ENCODE results near the gene ZCCHC7.

- TF ChIP-seq CTCF (IDR thresholded peaks at IDR 0.05 in 4 of 5, conservative IDR thresholded peaks at IDR 0.05 in 1 of 5) (no peak), POLR2A (IDR thresholded peaks at IDR 0.05) (no peak)
Measured at GRCh38 chr9:37395229-37395628, 274.9 kb downstream of the ZCCHC7 start.

All from gastrocnemius medialis (tissue), 4 donors.